ENCODE results near the gene CENPB.

Gene CENPB

DNA sequence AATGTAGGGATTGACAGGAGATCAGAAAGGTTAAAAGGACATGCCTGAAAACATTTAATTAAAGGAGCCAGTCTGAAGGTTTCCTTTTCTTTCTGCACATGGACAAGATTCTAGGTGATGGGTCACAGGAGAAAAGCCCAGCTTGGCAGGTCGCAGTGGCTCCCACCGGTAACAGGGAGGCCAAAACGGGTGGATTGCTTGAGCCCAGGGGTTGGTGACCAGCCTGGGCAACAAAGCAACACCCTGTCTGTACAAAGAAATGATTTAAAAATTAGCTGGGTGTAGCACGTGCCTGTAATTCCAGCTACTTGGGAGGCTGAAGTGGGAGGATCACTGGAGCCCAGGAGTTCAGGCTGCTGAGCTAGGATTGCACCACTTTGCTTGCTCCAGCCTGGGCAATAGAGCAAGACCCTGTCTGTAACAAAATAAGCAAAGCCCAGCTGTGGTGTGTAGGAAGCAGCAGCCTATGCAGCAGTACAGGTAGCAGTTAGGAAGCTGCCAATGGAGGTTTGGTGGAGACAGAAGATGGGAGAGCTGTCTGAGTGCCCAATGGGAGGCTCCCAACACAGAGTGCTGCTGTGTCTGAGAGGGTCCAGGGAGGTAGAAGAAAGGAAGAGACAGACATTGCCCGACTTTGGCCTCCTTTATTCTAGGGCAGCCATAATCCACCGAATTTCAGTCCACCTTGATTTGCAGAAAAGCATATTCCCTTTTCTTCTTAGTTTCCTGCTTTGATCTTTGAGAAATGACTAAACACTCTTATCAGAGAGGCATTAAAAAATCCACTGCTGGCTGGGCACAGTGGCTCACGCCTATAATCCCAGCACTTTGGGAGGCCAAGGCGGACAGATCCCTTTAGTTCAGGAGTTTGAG, 26.7 kb upstream of the CENPB start:
- DNase-seq (ENCODE audit: low read depth), result no peak
- no peak overlapping the region for H3K4me3 ChIP-seq (ENCODE audit: low read depth, low read length)

DNA sequence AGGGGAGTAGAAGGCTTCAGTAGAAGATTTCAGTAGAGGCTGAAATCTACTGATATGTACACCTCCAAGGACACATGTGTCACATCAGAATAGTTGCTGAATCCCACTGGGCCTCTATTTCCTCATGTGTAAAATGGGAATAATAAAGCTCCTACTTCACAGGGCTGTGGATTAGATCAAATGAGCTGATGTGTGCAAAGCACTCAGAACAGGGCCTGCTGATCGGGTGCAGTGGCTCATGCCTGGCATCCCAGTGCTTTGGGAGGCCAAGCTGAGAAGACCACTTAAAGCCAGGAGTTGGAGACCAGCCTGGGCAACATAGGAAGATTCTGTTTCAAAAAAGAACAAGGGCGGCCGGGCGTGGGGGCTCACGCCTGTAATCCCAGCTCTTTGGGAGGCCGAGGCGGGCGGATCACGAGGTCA, 25.7 kb upstream of the CENPB start:
- no peak overlapping the region for H3K4me3 ChIP-seq (ENCODE audit: low read depth, low read length)
- DNase-seq (ENCODE audit: low read depth), result no peak

DNA sequence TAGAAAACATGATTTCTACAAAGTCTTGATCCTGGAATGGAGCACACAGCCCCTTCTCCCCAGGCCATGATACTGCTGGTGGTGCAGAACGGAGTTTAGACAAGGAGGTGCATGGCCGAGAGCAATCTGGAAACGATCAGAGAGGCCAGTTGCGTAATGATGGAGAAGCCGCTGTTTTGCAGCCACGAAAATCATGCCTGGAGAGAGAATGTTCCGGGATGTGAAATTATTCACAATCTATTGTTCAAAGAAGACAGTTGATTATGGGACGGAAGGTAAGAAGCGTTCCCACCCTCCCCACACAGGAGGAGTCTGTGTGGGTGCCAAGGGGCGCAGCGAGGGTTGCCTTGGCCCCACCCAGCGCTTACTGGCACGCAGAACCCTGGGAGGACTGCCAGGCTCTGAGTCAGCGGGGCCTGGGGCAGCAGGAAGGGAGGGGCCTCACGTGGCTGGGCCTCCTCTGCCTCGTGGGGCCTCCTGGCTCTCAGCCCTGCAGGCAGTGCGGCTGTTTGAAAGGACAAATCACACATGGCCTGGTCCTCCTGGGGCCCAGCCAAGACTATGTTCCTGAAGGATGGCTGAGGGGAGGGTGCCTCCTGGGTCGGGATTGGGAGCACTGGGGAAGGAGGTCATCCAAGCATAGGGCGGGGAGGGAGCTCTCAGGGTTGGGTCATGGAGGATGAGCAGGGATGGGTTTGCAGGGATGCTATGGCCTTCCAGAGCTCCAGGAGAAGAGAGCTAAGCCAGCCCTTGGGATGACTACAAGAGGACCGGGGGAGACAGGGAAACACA, 25.1 kb upstream of the CENPB start:
- peak; percentile 99 for DNase-seq (ENCODE audit: low read depth)
- H3K4me3 ChIP-seq (ENCODE audit: low read depth, low read length), result peak overlapping the region; percentile 37

DNA sequence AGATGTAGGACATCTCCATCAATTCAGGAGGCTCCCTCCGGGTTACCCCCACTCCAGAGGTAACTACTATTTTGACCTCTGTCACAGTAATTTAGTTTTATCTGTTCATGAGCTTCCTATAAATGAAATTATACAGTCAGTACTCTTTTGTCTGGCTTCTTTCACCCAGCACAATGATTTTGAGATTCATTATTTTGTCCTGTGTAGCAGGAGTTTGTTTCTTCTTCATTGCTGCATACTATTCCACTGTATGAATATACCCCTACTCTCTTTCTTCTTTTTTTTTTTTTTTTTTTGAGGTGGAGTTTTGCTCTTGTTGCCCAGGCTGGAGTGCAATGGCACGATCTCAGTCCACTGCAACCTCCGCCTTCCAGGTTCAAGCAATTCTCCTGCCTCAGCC, 22.0 kb upstream of the CENPB start:
- no peak overlapping the region for H3K4me3 ChIP-seq (ENCODE audit: low read depth, low read length)
- DNase-seq (ENCODE audit: low read depth), result no peak

DNA sequence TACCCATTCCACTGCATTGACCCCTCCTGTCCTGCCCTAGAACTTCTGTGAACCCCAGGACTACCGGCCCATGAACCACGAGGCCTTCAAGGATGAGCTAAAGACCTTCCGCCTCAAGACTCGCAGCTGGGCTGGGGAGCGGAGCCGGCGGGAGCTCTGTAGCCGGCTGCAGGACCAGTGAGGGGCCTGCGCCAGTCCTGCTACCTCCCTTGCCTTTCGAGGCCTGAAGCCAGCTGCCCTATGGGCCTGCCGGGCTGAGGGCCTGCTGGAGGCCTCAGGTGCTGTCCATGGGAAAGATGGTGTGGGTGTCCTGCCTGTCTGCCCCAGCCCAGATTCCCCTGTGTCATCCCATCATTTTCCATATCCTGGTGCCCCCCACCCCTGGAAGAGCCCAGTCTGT, 18.2 kb upstream of the CENPB start:
- DNase-seq (ENCODE audit: low read depth), result no peak
- H3K4me3 ChIP-seq (ENCODE audit: low read depth, low read length), result no peak overlapping the region

DNA sequence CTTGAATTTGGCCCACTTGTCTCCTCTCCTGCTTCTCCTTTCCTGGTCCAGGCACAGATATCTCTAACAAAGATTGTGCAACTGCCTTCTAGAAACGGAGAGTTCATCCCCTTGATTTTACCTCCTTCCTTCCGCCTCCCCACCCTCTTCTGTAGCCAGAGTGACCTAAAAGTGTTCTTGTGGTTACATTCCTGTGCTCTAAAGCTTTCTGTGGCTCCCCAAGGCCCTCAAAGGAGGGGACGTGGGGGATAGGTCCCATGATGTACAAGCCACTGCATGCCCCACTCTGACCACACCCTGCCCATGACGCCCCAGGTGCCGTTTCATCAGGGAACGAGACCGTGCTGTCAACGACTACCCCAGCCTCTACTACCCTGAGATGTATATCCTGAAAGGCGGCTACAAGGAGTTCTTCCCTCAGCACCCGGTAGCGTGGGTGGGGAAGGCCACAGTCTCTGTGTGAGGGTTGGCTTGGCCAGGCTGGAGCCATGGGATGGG, 17.8 kb upstream of the CENPB start:
- no peak overlapping the region for H3K4me3 ChIP-seq (ENCODE audit: low read depth, low read length)
- no peak for DNase-seq (ENCODE audit: low read depth)

DNA sequence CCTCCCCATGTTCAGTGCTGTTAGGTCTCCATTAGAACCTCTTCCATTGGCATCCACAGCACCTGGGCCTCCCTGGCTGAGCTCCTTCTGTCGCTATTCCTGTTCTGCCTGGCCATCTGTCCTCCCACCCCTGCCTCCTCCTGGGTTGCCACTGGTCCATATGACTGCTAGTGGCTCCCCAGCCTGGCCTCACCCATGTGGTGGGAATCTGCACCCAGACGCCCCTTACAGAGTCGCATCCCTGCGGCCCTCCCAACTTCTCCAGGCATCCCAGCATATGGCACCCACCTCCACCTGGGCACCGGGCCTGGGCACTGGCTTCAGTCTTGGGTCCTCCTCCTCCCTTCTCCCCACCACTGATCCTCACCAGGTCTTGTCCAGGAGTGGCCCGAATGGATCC, 17.3 kb upstream of the CENPB start:
- no peak overlapping the region for H3K4me3 ChIP-seq (ENCODE audit: low read depth, low read length)
- DNase-seq (ENCODE audit: low read depth), result no peak

DNA sequence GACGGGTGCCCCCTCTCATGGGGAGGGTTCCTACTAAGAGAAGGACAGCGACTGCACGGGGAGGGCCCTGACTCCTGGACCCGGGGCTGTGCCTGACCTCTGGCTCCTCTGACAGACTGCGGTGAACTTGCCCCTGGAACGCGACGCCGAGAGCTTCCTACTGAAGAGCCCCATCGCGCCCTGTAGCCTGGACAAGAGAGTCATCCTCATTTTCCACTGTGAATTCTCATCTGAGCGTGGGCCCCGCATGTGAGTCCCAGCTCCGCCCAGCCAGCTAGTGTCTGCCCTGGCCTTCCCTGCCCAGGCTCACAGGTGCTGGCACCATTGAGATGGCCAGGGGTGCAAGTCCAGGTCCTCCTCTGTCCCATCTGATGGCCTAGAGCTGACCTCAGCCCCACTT, 16.7 kb upstream of the CENPB start:
- DNase-seq (ENCODE audit: low read depth), result no peak
- H3K4me3 ChIP-seq (ENCODE audit: low read depth, low read length), result no peak overlapping the region

DNA sequence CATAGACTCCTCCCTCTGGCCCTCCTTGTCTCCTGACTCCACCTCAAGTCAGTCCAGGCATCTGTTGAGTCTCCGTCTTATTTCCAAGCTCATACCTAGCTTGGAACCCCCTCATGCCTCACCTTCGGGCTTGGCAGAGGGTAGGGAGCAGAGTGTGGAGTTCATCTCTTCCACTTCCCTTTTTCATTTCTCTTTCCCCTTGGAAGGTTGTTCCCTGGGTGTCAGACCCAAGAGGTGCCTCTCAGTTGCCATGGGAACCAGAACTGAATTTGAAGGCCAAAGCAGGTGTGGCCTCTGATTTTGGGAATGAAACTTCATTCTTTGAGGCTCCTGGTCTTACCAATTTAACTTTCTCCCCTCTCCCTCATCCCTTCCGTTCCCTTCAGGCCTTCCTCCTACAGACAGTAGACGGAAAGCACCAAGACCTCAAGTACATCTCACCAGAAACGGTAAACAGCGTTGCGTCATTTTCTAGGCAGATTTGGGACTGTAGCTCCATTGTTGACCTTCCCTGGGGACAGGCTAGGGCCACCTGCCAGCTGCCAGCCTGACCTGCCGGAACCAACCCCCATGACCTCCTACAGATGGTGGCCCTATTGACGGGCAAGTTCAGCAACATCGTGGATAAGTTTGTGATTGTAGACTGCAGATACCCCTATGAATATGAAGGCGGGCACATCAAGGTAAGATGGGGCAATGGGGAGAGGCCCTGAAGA, 16.1 kb upstream of the CENPB start:
- H3K4me3 ChIP-seq (ENCODE audit: low read depth, low read length), result no peak overlapping the region

DNA sequence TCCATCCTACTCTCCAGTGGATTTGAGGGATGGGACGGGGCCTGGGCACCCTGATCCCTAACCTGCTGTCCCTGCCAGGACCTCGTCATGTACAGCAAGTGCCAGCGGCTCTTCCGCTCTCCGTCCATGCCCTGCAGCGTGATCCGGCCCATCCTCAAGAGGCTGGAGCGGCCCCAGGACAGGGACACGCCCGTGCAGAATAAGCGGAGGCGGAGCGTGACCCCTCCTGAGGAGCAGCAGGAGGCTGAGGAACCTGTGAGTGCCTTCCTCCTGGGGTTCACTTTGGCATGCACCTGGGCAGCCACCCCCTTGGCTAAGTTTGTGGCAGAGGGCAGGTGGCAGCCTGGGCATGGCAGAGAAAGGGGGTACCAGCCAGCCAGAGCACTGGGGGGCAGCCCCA, 15.3 kb upstream of the CENPB start:
- no peak for DNase-seq (ENCODE audit: low read depth)
- no peak overlapping the region for H3K4me3 ChIP-seq (ENCODE audit: low read depth, low read length)

More for the DNA sequence above, 16.1 kb upstream of the CENPB start:
- DNase-seq (ENCODE audit: low read depth), result no peak

DNA sequence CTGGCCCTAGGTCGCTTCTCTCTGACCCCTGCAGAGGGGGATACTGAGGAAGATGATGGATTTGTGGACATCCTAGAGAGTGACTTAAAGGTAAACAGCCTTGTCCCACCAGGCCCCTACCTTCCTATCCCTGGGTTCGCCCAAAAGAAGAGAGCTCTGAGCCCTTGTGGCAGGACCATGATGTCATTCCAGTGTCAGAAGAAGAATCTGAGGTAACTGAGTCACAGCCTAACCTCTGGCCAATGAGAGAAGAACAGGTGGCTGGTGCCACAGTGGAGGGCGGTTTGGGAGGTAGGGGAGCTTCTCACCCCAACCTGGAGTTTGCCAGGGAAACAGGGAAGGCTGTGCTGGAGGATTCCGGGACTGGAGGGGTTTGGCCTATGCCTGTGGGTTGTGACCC, 14.8 kb upstream of the CENPB start:
- no peak overlapping the region for H3K4me3 ChIP-seq (ENCODE audit: low read depth, low read length)
- DNase-seq (ENCODE audit: low read depth), result no peak

DNA sequence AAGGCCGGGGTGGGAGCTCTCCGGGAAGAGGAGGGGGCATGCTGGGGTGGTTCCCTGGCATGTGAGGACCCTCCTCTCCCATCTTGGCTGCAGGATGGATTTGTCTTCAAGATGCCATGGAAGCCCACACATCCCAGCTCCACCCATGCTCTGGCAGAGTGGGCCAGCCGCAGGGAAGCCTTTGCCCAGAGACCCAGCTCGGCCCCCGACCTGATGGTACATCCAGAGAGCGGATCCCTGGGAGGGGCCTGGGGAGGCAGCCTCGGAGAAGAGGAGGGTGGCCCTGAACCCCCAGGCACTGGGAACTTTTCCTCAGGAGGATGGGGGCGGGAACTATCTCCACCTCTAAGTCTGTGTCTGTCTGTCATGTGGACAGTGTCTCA, 14.3 kb upstream of the CENPB start:
- no peak overlapping the region for H3K4me3 ChIP-seq (ENCODE audit: low read depth, low read length)
- no peak for DNase-seq (ENCODE audit: low read depth)

DNA sequence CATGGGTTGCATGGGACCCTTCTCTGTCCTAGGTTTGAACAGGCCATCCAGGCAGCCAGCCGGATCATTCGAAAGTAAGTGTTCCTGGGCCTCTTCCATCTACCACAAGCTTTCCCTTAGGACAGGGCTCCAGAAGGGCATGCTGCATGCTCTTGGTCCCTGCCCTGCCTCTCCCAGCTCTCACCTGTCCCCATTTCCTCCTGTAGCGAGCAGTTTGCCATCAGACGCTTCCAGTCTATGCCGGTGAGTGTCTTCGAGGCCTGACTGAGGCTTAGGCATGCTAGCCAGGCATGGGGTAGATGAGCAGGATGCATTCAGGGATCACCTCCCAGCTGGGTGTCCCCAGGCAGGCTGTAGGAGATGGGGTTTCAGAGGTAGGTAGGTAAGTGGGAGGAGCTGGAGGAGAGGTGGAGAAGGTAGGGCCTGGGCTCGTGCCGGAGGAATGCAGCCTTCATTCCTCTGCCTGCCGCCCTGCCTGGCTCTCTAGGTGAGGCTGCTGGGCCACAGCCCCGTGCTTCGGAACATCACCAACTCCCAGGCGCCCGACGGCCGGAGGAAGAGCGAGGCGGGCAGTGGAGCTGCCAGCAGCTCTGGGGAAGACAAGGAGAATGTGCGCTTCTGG, 13.8 kb upstream of the CENPB start:
- H3K4me3 ChIP-seq (ENCODE audit: low read depth, low read length), result no peak overlapping the region
- DNase-seq (ENCODE audit: low read depth), result no peak

DNA sequence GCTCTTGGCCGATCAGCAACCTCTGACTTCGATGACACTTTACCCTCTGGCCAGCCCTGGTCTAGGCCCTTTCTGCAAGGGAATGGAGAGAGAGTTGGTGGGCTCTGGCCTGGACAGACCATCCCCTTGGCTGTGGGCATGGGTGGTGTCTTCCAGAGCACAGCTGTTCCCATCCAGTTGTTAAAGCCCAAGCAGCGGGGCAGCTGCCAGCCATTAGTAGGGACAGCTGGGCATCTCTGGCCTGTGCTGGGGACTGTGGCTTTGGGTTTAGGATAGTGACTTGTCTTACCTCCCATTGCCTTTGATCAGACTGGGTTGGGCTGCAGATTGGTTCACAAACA, 12.3 kb upstream of the CENPB start:
- H3K4me3 ChIP-seq (ENCODE audit: low read depth, low read length), result no peak overlapping the region

DNA sequence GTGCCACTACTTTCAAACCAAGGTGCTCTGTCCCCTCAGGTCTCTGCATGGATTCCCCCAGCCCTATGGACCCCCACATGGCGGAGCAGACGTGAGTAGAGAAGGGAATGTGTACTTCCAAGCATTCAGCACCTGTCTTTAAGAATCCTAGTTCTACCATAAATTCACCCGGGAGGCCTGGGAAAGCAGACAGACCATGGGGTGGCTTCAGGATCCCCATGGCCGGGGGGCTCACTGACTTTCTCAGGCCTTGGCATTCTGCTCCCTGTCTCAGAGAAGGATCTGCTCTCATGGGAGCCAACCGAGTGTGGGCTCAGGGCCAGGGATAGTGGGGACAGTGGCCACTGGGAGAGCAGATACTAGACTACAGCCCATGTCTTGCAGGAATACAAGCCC, 11.8 kb upstream of the CENPB start:
- DNase-seq (ENCODE audit: low read depth), result no peak
- H3K4me3 ChIP-seq (ENCODE audit: low read depth, low read length), result peak overlapping the region; percentile 67

More for the DNA sequence above, 12.3 kb upstream of the CENPB start:
- DNase-seq (ENCODE audit: low read depth), result peak; percentile 36

DNA sequence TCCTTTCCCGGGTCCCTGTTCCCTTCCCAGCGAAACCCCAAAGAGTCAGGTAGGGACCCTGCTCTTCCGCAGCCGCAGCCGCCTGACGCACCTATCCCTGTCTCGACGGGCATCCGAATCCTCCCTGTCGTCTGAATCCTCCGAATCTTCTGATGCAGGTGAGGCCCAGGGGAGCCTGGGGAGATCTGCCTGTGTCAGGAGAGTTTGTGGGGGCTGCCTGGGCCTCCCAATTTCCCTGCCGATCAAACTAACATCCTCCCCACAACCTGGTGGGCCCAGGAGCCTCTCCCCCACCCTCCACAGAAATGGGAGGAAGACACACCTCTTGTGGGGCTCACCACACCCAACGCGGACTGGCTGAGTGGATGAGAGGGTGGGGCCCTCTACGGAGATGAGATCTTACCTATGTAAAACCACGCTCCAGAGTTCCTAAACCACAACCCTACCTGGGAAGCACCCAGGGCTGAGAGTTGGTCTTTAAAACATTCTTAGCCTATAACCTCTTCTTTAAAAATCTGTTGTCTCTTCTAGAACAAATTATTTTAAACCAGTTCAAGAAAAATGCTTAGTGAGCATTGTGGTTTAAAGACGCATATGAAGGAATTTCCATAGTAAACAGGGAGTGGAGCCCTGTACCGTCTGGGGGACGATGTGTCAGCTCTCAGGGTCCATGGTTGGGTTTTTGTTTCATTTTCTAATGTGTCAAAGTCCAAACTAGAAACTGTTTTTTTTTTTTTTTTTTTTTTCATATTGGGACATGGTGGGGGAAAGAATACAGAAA, 11.2 kb upstream of the CENPB start:
- peak overlapping the region; percentile 67 for H3K4me3 ChIP-seq (ENCODE audit: low read depth, low read length)
- no peak for DNase-seq (ENCODE audit: low read depth)

DNA sequence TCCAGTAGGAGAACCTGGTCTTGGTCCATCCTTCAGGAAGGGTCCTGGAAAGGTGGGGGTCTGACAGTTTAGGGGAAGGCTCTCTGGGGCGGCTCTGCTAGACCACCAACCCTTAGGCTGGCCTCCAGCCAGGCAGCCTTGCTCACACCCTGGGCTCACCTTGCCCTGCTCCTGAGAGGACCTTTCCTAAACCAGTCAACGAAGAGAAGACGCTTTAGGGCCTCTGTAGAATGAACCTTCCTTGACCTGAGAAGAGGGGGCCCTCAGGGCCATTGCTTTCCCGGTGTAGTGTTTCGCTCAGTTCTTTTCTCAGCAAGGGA, 10.6 kb upstream of the CENPB start:
- DNase-seq (ENCODE audit: low read depth), result no peak
- H3K4me3 ChIP-seq (ENCODE audit: low read depth, low read length), result peak overlapping the region; percentile 67

DNA sequence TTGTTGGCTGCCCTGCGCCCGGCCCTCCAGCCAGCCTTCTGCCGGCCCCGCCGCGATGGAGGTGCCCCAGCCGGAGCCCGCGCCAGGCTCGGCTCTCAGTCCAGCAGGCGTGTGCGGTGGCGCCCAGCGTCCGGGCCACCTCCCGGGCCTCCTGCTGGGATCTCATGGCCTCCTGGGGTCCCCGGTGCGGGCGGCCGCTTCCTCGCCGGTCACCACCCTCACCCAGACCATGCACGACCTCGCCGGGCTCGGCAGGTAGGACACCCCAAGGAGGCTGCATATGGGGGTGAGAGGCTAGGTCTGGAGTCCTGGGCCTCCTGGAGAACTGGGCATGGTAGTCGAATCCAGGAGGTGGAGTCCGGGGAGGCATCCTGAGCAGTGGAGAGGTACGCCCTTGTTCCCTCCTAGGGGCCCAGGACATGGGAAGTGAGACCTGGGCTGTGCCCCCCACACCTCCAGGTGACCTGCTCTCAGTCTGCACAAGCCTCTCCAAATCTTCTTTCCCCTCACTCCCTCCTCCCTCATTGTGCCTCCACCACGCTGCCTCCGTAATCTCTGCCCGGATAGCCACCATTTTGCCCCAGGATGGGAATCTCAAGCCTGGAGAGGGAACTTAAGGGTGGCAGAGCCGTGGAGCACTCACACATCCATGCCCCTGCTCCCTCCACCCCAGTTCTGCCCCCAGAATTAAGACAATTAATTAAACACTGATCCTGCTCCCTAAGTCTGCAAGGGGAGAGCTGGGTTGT, 10.1 kb upstream of the CENPB start:
- H3K4me3 ChIP-seq (ENCODE audit: low read depth, low read length), result peak overlapping the region; percentile 67
- DNase-seq (ENCODE audit: low read depth), result no peak
